GM23338 (cell line): Measurements from ENCODE around the gene MON2.

Experiments used
- CREB1 ChIP-seq: fragments of 250-450 bp; sonication (Bioruptor Pico); IDR thresholded peaks from 2 replicates; pipeline ENCODE4 v1.5.0; 2020; ENCODE audit warnings: low read depth, mild to moderate bottlenecking, moderate library complexity
- EZH2 ChIP-seq: fragments of 200-600 bp; sonication (generic); IDR thresholded peaks from one replicate; pipeline ENCODE4 v1.8.0; 2017; ENCODE audit warnings: antibody characterized with exemption, mild to moderate bottlenecking, low read depth; ENCODE audit not compliant: unreplicated experiment
- EZH2phosphoT487 ChIP-seq: fragments of 200-600 bp; sonication (generic); IDR thresholded peaks from one replicate; pipeline ENCODE4 v1.8.1; 2018; ENCODE audit warnings: antibody characterized with exemption; ENCODE audit not compliant: unreplicated experiment
- JUNB ChIP-seq: IDR thresholded peaks from one replicate; pipeline ENCODE4 v1.6.1; 2016; ENCODE audit warnings: antibody characterized with exemption; ENCODE audit not compliant: unreplicated experiment
- NANOG ChIP-seq: IDR thresholded peaks from 2 replicates; pipeline ENCODE4 v1.6.1; 2016; ENCODE audit warnings: antibody characterized with exemption, borderline replicate concordance
- POLR2AphosphoS5 ChIP-seq: IDR thresholded peaks from 2 replicates; pipeline ENCODE4 v1.6.1; 2016; ENCODE audit warnings: antibody characterized with exemption, low read depth
- STAT1 ChIP-seq: IDR thresholded peaks from one replicate; pipeline ENCODE4 v1.6.1; 2016; ENCODE audit warnings: antibody characterized with exemption; ENCODE audit not compliant: unreplicated experiment
- ZNF114 ChIP-seq: fragments of 250-450 bp; sonication (Bioruptor Pico); IDR thresholded peaks from 2 replicates; pipeline ENCODE4 v1.5.0; 2020; ENCODE audit warnings: mild to moderate bottlenecking, moderate library complexity
- ZNF331 ChIP-seq: fragments of 250-450 bp; sonication (Bioruptor Pico); IDR thresholded peaks from 2 replicates; pipeline ENCODE4 v1.5.0; 2020; ENCODE audit warnings: low read depth, mild to moderate bottlenecking, moderate library complexity
- TF ChIP-seq, protein P1 (sequence below), 2 experiments: fragments of 200-600 bp in 1 of 2; sonication (generic) in 1 of 2; conservative IDR thresholded peaks; 2 replicates each; pipeline versions ENCODE4 v1.5.1 to v1.6.1; 2016 to 2017; ENCODE audit warnings: antibody characterized with exemption in 2 of 2, low read depth in 2 of 2, mild to moderate bottlenecking in 2 of 2, moderate library complexity in 1 of 2
- TF ChIP-seq, protein P2 (sequence below): IDR thresholded peaks from one replicate; pipeline ENCODE4 v1.6.1; 2018; ENCODE audit warnings: antibody characterized with exemption; ENCODE audit not compliant: unreplicated experiment
- TF ChIP-seq, protein P3 (sequence below): IDR thresholded peaks from 2 replicates; pipeline ENCODE4 v1.6.1; 2016; ENCODE audit warnings: antibody characterized with exemption
- TF ChIP-seq, protein P4 (sequence below): fragments of 250-450 bp; sonication (Bioruptor Pico); IDR thresholded peaks from 2 replicates; pipeline ENCODE4 v1.5.0; 2020; ENCODE audit warnings: mild to moderate bottlenecking, moderate library complexity

DNA sequence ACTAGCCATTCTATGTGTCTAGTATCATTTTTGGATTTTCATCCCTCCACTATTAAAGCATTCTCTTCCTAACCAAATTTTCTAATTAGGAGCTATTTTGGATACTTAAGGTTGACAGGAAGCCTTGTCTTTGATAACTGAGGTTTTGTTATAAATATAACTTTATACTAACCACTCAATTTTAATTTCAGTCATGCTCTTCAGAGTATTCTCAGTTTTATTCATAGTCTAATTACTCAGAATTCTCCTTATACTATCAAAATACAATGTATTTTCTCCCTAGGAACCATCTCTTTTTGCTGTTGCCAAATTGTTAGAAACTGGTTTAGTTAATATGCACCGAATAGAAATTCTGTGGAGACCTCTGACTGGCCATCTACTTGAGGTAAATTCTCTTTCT, 76.2 kb downstream of the MON2 start:
- TF ChIP-seq, protein P1, sequence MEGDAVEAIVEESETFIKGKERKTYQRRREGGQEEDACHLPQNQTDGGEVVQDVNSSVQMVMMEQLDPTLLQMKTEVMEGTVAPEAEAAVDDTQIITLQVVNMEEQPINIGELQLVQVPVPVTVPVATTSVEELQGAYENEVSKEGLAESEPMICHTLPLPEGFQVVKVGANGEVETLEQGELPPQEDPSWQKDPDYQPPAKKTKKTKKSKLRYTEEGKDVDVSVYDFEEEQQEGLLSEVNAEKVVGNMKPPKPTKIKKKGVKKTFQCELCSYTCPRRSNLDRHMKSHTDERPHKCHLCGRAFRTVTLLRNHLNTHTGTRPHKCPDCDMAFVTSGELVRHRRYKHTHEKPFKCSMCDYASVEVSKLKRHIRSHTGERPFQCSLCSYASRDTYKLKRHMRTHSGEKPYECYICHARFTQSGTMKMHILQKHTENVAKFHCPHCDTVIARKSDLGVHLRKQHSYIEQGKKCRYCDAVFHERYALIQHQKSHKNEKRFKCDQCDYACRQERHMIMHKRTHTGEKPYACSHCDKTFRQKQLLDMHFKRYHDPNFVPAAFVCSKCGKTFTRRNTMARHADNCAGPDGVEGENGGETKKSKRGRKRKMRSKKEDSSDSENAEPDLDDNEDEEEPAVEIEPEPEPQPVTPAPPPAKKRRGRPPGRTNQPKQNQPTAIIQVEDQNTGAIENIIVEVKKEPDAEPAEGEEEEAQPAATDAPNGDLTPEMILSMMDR (conservative IDR thresholded peaks at IDR 0.05; ENCODE audit: low read depth in 2 of 2): no peak
- TF ChIP-seq CREB1: no peak
- no peak for TF ChIP-seq EZH2
- TF ChIP-seq, protein P2, sequence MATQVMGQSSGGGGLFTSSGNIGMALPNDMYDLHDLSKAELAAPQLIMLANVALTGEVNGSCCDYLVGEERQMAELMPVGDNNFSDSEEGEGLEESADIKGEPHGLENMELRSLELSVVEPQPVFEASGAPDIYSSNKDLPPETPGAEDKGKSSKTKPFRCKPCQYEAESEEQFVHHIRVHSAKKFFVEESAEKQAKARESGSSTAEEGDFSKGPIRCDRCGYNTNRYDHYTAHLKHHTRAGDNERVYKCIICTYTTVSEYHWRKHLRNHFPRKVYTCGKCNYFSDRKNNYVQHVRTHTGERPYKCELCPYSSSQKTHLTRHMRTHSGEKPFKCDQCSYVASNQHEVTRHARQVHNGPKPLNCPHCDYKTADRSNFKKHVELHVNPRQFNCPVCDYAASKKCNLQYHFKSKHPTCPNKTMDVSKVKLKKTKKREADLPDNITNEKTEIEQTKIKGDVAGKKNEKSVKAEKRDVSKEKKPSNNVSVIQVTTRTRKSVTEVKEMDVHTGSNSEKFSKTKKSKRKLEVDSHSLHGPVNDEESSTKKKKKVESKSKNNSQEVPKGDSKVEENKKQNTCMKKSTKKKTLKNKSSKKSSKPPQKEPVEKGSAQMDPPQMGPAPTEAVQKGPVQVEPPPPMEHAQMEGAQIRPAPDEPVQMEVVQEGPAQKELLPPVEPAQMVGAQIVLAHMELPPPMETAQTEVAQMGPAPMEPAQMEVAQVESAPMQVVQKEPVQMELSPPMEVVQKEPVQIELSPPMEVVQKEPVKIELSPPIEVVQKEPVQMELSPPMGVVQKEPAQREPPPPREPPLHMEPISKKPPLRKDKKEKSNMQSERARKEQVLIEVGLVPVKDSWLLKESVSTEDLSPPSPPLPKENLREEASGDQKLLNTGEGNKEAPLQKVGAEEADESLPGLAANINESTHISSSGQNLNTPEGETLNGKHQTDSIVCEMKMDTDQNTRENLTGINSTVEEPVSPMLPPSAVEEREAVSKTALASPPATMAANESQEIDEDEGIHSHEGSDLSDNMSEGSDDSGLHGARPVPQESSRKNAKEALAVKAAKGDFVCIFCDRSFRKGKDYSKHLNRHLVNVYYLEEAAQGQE: no peak
- no peak for TF ChIP-seq POLR2AphosphoS5
- no peak for TF ChIP-seq JUNB
- TF ChIP-seq NANOG: no peak
- no peak for TF ChIP-seq EZH2phosphoT487
- no peak for TF ChIP-seq ZNF331 (CRISPR knock-in tag)
- TF ChIP-seq, protein P3, sequence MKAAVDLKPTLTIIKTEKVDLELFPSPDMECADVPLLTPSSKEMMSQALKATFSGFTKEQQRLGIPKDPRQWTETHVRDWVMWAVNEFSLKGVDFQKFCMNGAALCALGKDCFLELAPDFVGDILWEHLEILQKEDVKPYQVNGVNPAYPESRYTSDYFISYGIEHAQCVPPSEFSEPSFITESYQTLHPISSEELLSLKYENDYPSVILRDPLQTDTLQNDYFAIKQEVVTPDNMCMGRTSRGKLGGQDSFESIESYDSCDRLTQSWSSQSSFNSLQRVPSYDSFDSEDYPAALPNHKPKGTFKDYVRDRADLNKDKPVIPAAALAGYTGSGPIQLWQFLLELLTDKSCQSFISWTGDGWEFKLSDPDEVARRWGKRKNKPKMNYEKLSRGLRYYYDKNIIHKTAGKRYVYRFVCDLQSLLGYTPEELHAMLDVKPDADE: no peak
- TF ChIP-seq ZNF114 (CRISPR knock-in tag): no peak
- TF ChIP-seq STAT1: no peak
- TF ChIP-seq, protein P4, sequence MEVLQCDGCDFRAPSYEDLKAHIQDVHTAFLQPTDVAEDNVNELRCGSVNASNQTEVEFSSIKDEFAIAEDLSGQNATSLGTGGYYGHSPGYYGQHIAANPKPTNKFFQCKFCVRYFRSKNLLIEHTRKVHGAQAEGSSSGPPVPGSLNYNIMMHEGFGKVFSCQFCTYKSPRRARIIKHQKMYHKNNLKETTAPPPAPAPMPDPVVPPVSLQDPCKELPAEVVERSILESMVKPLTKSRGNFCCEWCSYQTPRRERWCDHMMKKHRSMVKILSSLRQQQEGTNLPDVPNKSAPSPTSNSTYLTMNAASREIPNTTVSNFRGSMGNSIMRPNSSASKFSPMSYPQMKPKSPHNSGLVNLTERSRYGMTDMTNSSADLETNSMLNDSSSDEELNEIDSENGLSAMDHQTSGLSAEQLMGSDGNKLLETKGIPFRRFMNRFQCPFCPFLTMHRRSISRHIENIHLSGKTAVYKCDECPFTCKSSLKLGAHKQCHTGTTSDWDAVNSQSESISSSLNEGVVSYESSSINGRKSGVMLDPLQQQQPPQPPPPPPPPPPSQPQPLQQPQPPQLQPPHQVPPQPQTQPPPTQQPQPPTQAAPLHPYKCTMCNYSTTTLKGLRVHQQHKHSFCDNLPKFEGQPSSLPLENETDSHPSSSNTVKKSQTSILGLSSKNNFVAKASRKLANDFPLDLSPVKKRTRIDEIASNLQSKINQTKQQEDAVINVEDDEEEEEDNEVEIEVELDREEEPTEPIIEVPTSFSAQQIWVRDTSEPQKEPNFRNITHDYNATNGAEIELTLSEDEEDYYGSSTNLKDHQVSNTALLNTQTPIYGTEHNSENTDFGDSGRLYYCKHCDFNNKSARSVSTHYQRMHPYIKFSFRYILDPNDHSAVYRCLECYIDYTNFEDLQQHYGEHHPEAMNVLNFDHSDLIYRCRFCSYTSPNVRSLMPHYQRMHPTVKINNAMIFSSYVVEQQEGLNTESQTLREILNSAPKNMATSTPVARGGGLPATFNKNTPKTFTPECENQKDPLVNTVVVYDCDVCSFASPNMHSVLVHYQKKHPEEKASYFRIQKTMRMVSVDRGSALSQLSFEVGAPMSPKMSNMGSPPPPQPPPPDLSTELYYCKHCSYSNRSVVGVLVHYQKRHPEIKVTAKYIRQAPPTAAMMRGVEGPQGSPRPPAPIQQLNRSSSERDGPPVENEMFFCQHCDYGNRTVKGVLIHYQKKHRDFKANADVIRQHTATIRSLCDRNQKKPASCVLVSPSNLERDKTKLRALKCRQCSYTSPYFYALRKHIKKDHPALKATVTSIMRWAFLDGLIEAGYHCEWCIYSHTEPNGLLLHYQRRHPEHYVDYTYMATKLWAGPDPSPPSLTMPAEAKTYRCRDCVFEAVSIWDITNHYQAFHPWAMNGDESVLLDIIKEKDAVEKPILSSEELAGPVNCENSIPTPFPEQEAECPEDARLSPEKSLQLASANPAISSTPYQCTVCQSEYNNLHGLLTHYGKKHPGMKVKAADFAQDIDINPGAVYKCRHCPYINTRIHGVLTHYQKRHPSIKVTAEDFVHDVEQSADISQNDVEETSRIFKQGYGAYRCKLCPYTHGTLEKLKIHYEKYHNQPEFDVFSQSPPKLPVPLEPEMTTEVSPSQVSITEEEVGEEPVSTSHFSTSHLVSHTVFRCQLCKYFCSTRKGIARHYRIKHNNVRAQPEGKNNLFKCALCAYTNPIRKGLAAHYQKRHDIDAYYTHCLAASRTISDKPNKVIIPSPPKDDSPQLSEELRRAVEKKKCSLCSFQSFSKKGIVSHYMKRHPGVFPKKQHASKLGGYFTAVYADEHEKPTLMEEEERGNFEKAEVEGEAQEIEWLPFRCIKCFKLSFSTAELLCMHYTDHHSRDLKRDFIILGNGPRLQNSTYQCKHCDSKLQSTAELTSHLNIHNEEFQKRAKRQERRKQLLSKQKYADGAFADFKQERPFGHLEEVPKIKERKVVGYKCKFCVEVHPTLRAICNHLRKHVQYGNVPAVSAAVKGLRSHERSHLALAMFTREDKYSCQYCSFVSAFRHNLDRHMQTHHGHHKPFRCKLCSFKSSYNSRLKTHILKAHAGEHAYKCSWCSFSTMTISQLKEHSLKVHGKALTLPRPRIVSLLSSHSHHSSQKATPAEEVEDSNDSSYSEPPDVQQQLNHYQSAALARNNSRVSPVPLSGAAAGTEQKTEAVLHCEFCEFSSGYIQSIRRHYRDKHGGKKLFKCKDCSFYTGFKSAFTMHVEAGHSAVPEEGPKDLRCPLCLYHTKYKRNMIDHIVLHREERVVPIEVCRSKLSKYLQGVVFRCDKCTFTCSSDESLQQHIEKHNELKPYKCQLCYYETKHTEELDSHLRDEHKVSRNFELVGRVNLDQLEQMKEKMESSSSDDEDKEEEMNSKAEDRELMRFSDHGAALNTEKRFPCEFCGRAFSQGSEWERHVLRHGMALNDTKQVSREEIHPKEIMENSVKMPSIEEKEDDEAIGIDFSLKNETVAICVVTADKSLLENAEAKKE (CRISPR knock-in tag): no peak
